GM21381 (cell line): Measurements from ENCODE around the gene C3.
"Not testable (repeated sequence)": the region's sequence is repeated elsewhere in the genome, so short reads cannot be mapped to it uniquely, and the experiment has no call there.

Source experiments
- ATAC-seq: cut with Tn5 transposase; IDR thresholded peaks from one replicate; pipeline ENCODE4 v1.9.1; 2021; ENCODE audit warnings: mild to moderate bottlenecking, moderate library complexity; ENCODE audit not compliant: unreplicated experiment

The C3 gene

GRCh38 chr19:6693056-6693471 lies 27.4 kb downstream of the C3 start:
- no peak for ATAC-seq

GRCh38 chr19:6692027-6692426 lies 28.4 kb downstream of the C3 start:
- ATAC-seq, result no peak

- ATAC-seq, result no peak
These were observed 29.1 kb downstream of the C3 start for GRCh38 chr19:6691342-6691741.

- ATAC-seq, result no peak
These were observed 30.1 kb downstream of the C3 start for GRCh38 chr19:6690160-6690885.

GRCh38 chr19:6687114-6687513 lies 33.3 kb downstream of the C3 start:
- no peak for ATAC-seq

GRCh38 chr19:6686628-6686975 lies 33.8 kb downstream of the C3 start:
- ATAC-seq, result no peak

GRCh38 chr19:6685962-6686627 lies 34.4 kb downstream of the C3 start:
- no peak for ATAC-seq

- ATAC-seq, result no peak
These were observed 35.0 kb downstream of the C3 start for GRCh38 chr19:6685482-6685881.

GRCh38 chr19:6683971-6684370 lies 36.5 kb downstream of the C3 start:
- no peak for ATAC-seq

GRCh38 chr19:6682607-6683128 lies 37.8 kb downstream of the C3 start:
- no peak for ATAC-seq

- ATAC-seq, result no peak
These were observed 40.3 kb downstream of the C3 start for GRCh38 chr19:6680141-6680540.

- no peak for ATAC-seq
These were observed 41.3 kb downstream of the C3 start for GRCh38 chr19:6679139-6679538.

GRCh38 chr19:6678690-6679109 lies 41.8 kb downstream of the C3 start:
- no peak for ATAC-seq

- no peak for ATAC-seq
These were observed 42.4 kb downstream of the C3 start for GRCh38 chr19:6677883-6678689.

GRCh38 chr19:6677495-6677882 lies 43.0 kb downstream of the C3 start:
- ATAC-seq, result no peak

- ATAC-seq, result no peak
These were observed 44.2 kb downstream of the C3 start for GRCh38 chr19:6676288-6676687.

- peak; percentile 54 for ATAC-seq
These were observed 45.6 kb downstream of the C3 start for GRCh38 chr19:6674868-6675305.

GRCh38 chr19:6674408-6674807 lies 46.0 kb downstream of the C3 start:
- ATAC-seq, result not testable (repeated sequence)

GRCh38 chr19:6672693-6673290 lies 47.7 kb downstream of the C3 start:
- ATAC-seq, result no peak

GRCh38 chr19:6671960-6672359 lies 48.5 kb downstream of the C3 start:
- no peak for ATAC-seq

GRCh38 chr19:6668691-6669090 lies 51.8 kb downstream of the C3 start:
- no peak for ATAC-seq
